Chondrocyte (in vitro differentiated cells): ENCODE results near the gene CADM2. TPM values are rescaled to one million over a fixed set of nuclear protein-coding genes. Genes with fewer than 3 reads are reported as not detected.

Experiments used
- DNase-seq: peaks from one replicate; pipeline ENCODE4 v3.0.0; 2021; ENCODE audit warnings: mixed read lengths, low spot score
- H3K27ac Mint-ChIP-seq: one replicate; pipeline ENCODE4 v1.8.0; 2021; ENCODE audit warnings: mild to moderate bottlenecking, moderate library complexity, mixed read lengths; ENCODE audit not compliant: unreplicated experiment
- H3K27me3 Mint-ChIP-seq: 2 replicates; pipeline ENCODE4 v1.8.0; 2021; ENCODE audit warnings: low read depth, mixed read lengths
- H3K36me3 Mint-ChIP-seq: 2 replicates; pipeline ENCODE4 v1.8.0; 2021; ENCODE audit warnings: low read depth, mixed read lengths
- H3K4me1 Mint-ChIP-seq: 2 replicates; pipeline ENCODE4 v1.8.0; 2021; ENCODE audit warnings: low read depth, mild to moderate bottlenecking, mixed read lengths
- H3K4me3 Mint-ChIP-seq: one replicate; pipeline ENCODE4 v1.8.0; 2021; ENCODE audit warnings: mild to moderate bottlenecking, moderate library complexity, mixed read lengths; ENCODE audit not compliant: unreplicated experiment
- H3K9me3 Mint-ChIP-seq: 2 replicates; pipeline ENCODE4 v1.8.0; 2021; ENCODE audit warnings: low read depth, mixed read lengths
- total RNA-seq: library from RNA; stranded (reverse); gene quantifications from 3 replicates; pipeline ENCODE4 v1.2.1, GENCODE V29; 2021
- TF ChIP-seq, protein P1 (sequence below): fragments of 200-600 bp; sonication (generic); IDR thresholded peaks from 2 replicates; pipeline ENCODE4 v1.5.0; 2021; ENCODE audit warnings: antibody characterized with exemption, mild to moderate bottlenecking, moderate library complexity

The CADM2 gene
- total RNA-seq, 1 donor from 2014 or later, result 1.1 TPM

DNA sequence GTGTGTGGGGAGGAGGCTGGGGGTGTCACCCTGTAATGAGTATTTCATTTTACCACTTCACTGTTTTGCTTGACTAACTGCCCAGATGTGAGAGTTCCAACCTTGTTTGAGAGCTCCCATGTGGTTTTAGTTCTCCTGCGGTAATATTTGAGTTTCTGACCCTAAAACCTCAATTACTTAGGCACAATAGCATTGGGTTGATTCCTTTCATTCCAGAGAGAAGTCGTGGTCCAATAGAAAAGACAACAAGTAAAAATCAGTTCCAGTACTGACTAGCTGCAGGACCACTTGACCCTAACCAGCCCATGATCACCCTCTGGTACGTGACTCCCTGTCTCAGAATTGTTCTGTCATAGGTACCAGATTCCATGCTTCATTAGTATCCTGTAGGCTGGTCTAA is 630.4 kb downstream of the CADM2 start:
- H3K4me3 Mint-ChIP-seq, result no peak overlapping the region
- H3K27ac Mint-ChIP-seq, result no peak overlapping the region
- TF ChIP-seq, protein P1, sequence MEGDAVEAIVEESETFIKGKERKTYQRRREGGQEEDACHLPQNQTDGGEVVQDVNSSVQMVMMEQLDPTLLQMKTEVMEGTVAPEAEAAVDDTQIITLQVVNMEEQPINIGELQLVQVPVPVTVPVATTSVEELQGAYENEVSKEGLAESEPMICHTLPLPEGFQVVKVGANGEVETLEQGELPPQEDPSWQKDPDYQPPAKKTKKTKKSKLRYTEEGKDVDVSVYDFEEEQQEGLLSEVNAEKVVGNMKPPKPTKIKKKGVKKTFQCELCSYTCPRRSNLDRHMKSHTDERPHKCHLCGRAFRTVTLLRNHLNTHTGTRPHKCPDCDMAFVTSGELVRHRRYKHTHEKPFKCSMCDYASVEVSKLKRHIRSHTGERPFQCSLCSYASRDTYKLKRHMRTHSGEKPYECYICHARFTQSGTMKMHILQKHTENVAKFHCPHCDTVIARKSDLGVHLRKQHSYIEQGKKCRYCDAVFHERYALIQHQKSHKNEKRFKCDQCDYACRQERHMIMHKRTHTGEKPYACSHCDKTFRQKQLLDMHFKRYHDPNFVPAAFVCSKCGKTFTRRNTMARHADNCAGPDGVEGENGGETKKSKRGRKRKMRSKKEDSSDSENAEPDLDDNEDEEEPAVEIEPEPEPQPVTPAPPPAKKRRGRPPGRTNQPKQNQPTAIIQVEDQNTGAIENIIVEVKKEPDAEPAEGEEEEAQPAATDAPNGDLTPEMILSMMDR, result no peak
- H3K27me3 Mint-ChIP-seq, result peaks cover 2% of the 10 kb centered on the region
- DNase-seq, result no peak
- H3K4me1 Mint-ChIP-seq, result peaks cover 11% of the 10 kb centered on the region
- no peaks in the 10 kb centered on the region for H3K36me3 Mint-ChIP-seq
- H3K9me3 Mint-ChIP-seq, result no peaks in the 10 kb centered on the region

DNA sequence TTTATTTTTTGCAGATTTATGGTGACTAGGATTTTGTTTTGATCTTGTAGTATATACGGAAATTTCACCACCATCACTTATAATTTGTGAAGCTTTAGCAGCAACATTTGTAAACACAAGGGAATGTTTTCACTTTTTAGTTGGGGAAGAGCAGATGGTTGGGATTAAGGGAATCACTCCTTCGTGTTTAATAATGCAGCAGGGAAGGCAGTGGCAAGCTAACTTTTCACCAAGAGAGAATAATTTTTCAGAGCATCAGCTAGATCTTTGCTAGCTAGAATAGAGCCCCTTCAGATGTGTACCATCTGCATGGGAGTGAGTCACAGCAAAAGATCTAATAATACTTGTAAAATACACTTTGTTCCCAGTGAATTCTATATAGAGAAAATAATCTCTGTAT is 632.7 kb downstream of the CADM2 start:
- H3K27ac Mint-ChIP-seq, result no peak overlapping the region
- TF ChIP-seq, protein P1, result no peak
- H3K4me3 Mint-ChIP-seq, result no peak overlapping the region
- no peaks in the 10 kb centered on the region for H3K36me3 Mint-ChIP-seq
- peaks cover 13% of the 10 kb centered on the region for H3K4me1 Mint-ChIP-seq
- peaks cover 4% of the 10 kb centered on the region for H3K27me3 Mint-ChIP-seq
- no peak for DNase-seq
- no peaks in the 10 kb centered on the region for H3K9me3 Mint-ChIP-seq

DNA sequence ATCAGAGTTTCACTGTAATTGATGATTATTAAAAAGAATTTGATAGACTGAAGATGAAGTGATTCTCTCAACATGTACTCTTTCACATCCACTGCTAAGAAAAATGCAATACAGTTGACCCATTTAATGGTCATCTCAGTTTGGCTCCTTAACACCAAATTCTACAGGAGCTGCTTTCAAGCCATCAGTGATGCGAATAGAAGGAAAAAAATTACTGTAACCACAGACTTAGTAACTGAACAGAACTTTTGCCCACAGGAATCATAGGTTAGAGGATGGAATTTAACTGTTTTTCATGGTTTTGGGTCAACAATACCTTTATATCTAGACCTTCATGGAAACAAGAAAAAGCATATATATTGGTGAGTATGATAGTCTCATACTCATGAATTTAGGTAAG is 633.5 kb downstream of the CADM2 start:
- Mint-ChIP-seq H3K4me3 (no peak overlapping the region), H3K4me1 (peaks cover 13% of the 10 kb centered on the region), H3K27me3 (peaks cover 4% of the 10 kb centered on the region), H3K36me3 (no peaks in the 10 kb centered on the region), H3K27ac (no peak overlapping the region), H3K9me3 (no peaks in the 10 kb centered on the region)
- TF ChIP-seq, protein P1, result no peak
- no peak for DNase-seq

DNA sequence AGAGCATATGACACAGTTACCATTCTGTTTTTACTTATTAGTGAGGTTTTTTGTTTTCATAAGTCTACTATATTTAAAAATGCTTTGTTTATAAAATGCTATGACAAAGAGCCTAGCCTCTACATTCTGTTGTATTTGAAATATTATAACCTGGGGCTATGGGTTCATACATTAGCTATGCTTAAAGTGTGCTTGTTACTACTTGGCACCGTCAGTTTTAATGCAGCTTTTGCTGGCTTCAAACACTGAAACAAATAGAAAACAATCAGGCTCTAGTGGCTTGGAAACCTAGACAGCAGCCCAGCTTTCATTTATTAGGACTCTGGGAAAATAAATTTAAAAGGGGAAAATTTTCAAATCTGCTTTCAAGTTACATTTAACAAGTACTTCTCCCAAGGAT is 635.9 kb downstream of the CADM2 start:
- TF ChIP-seq, protein P1, result no peak
- Mint-ChIP-seq H3K4me3 (no peak overlapping the region), H3K27me3 (peaks cover 4% of the 10 kb centered on the region)

DNA sequence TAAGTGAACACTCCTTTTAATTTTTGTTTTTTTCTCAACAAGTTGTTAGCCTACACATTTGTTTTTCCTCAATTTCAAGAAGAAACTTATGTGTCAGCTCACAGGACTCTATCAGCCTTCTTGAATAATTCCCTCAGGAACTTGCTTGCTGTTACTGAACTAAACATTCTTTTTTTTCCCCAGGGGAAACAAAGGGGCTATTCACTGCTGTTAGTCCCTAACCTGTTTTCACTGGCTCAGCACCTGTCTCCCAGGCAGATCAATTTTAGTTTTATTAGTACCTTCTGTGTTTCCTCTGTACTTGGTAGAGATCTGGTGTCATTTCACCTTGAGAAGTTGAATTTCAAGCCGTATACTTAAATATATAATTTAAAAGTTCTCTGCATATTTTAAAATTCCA is 644.6 kb downstream of the CADM2 start:
- Mint-ChIP-seq H3K36me3 (no peaks in the 10 kb centered on the region), H3K27me3 (peaks cover 29% of the 10 kb centered on the region), H3K9me3 (no peaks in the 10 kb centered on the region), H3K27ac (no peak overlapping the region), H3K4me3 (no peak overlapping the region), H3K4me1 (no peaks in the 10 kb centered on the region)
- TF ChIP-seq, protein P1, result no peak
- no peak for DNase-seq

More for the DNA sequence above, 635.9 kb downstream of the CADM2 start:
- DNase-seq, result no peak
- Mint-ChIP-seq H3K4me1 (peaks cover 3% of the 10 kb centered on the region), H3K36me3 (no peaks in the 10 kb centered on the region), H3K27ac (no peak overlapping the region), H3K9me3 (no peaks in the 10 kb centered on the region)
